Activated CD8-positive, alpha-beta memory T cell treated with anti-CD3 and anti-CD28 coated beads, Interleukin-2, amount 50 U/mL, for 1 hour (primary cell): ENCODE measurements around the gene TMEM245.
A peak's percentile ranks its signal among the peaks of the same experiment; 100 is the strongest.

ENCODE experiments used
- DNase-seq: peaks from one replicate; pipeline ENCODE4 v3.0.0-alpha.2; 2020; ENCODE audit errors: extremely low read depth

The TMEM245 gene

DNA sequence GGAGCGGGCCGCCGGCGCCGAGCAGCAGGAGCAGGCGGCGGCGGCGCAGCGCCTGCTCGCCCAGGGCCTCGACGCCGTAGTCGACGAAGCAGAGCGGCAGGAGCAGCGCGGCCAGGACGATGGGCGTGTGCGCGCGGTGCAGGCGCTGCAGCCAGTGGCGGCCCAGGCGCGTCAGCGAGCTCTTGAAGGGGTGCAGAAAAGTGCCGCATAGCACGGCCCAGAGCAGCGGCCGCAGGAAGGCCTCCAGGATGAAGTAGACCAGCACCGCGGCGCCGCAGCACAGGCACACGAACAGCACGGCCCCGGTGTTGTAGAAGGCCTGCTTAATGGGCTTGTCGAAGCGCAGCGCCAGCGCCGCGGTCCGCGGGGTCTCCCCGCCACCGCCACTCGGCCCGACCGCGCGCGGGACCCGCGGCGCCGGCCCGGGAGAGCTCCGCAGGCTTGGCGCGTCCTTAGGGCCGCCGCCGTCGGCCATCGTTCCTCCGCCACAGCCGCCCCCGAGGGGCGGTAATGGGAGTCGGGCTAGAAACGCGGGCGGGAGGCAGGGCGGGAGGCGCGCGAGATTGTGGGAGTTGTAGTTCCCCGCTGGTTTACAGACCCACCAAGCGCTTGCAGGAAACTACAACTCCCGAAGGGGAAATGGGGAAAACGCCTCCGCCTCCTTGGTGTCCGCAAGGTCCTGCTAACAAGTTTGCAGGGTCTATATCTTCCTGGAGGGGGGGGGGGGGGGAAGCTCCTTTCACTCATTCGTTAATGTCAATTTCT is at the start of gene TMEM245:
TSS of gene TMEM245 (minus strand) at position 509 of the 765 bp plus-strand sequence. CDS start at position 475, 34 bp downstream.
- peak; percentile 88 for DNase-seq

DNA sequence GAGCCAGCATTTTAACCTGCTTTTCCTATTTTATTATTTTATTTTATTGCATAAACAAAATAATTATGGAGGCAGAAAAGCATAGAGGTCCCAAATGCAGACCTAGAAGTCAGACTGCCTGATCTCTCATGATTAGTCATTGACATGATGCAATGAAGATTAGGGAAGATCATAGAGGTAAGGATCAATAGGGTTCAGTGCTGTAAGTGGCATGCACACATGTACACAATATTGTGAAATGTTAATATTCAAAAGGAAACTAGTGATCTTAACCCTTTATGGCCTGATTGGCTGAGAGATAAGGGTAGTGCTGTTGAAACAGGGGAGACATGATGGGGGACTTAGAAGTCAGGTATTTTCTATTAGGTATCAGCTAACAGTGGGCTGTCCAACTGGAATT is 48.4 kb upstream of the TMEM245 start:
- no peak for DNase-seq

DNA sequence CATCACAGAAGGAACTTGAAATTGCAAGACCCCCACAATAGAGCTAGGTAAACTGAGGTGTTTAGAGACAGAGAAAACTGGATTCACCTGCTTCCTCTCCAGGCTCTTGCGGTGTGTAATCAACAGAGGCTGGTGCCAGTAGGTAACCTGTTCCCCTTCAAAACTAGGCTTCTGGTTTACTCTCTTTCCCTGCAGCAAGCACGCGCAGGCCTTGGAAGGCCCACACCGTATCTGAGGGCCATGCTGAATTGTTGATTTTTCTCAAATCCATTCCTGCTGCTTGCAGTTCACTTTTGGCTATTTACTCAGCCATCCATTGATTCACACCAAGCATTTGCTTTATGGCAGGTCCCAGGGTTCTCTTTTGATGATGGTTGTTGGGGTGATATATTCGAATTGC is 48.0 kb upstream of the TMEM245 start:
- DNase-seq, result no peak

DNA sequence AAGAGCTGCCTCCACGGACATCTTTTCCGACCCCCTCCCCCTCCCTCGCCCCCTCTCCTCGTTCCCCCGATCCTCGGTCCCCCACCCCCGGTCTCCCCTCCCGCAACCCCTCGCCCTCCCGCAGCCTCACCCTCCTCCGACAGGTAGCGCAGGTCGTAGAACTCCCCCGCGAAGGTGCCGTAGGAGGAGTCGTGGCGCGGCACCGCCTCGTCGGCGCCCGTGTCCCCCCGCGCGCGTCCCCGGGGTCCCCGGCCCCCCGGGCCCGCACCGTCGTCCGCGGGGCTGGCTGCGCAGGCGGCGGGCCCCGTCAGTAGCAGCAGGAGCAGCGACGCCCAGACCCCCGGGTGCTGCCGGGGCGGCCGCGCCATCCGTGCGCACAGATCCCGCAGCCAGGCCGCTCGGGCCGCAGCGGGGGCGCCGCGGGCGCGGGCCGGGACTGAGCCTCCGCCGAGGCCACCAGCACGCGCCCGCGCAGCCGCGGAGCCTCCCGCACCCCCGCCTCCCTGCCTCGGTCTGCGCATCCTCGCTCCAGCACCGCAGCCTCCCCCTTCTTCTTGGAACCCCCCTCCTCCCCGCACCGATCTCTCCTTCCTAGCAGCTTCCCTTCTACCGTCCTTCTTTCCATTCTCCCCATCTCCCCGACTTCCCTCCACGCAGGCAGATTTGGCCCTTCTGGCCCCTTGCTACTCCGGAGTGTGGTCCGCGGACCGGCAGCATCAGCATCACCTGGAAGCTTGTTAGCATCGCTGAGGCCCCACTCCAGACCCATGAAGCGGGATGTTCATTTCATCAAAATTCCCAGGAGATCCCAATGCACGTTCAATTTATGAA is 47.2 kb upstream of the TMEM245 start, which contains the start of gene FRRS1L:
TSS of gene FRRS1L (minus strand) at position 479 of the 831 bp plus-strand sequence. CDS start at position 368, 111 bp downstream.
- no peak for DNase-seq

DNA sequence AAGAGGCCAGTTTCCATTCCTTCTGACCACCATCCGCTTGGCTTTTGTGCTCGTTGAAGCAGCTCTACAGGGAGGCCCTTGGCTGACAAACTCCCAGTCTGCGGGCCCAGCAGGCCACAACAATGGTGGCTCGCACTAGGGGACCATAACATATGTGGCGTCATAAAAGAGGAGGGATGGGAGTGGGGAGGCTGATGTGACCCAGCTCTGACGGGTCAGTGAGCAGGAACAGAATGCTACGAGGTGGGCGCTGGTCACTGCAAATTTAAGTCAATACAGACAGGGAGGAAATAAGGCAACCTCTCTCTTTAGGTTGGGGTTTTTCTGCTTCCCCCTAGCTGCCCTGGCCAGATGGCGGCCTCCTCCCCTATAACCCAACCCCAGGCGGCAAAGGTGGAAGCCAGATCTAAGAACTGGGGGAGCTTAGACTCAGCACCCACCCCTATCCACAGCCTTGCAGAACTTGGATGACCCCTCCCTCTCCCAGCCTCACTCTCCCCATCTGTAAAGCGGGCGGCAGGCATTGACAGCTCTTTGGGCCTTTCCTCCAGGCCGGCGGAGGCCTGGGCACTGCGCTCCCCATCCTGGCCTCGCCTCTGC is 46.5 kb upstream of the TMEM245 start:
- DNase-seq, result no peak

DNA sequence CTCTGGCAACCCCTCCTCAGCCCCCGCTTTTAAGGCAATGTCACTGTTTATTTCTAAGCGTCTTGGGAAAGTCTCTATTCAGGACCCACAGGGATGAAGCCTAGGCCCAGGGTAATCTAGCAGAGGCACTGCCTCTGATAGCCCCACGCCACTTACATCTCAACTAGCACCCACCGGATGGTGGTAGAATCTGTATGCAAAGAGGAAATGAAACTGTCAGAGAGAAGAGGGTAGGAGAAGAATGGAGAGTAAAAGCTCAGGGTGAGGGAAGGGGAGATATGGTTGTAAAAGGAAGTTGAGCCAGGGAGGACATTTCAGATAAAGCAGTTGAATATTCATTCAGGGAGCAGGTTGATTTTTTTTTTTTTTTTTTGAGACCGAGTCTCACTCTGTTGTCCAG is 44.3 kb upstream of the TMEM245 start:
- no peak for DNase-seq

DNA sequence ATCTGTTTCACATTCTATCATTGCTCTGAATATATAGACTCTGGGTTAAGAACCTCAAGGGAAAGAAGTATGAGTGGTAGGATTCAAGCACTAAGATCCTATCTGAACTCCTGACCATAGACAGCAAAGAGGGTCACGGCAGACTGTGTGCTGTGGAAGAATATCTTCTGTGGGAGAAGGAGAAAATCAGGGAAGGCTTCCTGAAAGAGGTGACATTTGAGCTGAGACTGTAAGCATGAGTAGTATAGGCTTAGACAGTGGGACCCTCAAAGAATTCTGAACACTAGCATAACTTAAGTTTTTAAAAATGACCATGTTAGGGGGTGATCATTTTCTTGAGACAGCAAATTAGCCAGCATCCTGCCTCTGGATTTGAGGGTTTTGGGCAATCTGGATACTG is 43.4 kb upstream of the TMEM245 start:
- DNase-seq, result no peak

DNA sequence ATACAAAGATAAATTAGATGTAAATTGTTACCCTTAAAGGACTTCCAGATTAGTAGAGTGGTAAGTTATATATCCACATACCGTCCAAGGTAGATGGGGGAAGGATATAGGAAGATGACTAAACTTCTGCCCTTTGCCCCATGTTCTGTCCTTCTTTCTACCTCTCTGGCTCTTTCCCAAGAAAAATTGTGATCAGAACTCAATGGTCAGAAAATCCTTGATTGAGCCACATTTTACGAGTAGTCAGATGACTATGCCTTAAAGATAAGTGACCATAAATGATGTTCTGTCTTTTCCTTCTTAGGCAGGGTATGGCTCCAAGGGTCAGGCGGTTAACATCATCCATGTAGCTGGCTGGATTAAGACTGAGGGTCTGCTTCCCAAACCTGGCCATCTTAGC is 42.9 kb upstream of the TMEM245 start:
- no peak for DNase-seq

DNA sequence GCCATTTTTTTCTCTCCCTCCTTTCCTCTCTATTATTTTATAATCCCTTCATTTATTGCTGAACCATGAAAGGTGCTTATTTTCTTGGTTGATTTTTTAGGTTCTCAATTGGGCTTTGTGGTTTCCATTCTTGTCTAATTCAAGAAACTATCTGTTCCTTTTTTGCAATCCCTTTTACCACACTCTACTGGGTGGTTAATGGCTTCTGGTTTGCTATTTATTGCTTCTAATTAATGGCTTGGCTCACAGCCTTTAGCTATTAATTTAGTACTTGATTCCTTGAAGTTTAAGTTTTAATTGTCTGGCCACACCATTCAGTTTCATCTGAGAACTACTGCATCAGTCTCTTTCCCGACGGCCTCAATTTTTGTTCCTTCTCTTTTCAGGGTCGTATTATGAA is 41.7 kb upstream of the TMEM245 start:
- DNase-seq, result no peak

DNA sequence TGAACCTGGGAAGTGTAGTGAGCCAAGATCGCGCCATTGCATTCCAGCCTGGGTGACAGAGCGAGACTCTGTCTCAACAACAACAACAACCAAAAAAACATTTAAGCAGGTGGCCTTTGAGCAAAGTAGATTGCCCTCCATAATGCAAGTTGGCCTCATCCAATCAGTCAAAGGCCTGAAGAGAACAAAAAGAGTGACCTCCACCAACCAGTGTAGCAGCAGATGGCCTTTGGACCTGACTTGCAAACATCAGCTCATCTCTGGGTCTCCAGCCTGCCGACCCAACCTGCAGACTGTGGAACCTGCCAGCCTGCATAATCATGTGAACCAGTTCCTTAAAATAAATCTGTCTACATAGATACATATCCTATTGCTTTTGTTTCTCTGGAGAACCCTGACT is 39.8 kb upstream of the TMEM245 start:
- no peak for DNase-seq

DNA sequence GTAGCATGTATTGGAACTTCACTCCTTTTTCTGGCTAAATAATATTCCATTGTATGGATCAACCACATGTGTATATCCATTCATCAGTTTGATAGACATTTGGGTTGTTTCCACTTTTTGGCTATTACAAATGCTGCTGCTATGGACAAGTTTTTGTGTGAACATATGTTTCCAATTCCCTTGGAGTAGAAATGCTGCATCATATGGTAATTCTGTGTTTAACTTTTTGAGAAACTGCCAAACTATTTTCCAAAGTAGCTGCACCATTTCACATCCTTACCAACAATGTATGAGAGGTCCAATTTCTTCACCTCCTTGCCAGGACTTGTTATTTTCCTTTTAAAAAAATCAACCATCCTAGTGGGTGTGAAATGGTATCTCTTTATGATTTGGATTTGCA is 38.9 kb upstream of the TMEM245 start:
- DNase-seq, result no peak

DNA sequence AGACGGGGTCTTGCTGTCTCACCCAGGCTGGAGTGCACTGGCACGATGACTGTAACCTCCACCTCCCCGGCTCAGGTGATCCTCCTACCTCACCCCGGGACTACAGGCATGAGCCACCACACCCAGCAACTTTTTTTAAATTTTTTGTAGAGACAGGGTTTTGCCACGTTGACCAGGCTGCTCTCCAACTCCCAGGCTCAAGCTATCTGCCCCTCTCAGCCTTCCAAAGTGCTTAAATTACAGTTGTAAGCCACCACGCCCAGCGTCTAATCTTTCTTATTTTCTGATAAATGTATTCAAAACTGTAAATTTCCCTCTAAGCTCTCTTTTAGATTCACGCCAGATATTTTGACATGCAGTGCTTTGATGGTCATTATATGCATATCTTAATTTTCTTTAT is 37.0 kb upstream of the TMEM245 start:
- DNase-seq, result no peak

DNA sequence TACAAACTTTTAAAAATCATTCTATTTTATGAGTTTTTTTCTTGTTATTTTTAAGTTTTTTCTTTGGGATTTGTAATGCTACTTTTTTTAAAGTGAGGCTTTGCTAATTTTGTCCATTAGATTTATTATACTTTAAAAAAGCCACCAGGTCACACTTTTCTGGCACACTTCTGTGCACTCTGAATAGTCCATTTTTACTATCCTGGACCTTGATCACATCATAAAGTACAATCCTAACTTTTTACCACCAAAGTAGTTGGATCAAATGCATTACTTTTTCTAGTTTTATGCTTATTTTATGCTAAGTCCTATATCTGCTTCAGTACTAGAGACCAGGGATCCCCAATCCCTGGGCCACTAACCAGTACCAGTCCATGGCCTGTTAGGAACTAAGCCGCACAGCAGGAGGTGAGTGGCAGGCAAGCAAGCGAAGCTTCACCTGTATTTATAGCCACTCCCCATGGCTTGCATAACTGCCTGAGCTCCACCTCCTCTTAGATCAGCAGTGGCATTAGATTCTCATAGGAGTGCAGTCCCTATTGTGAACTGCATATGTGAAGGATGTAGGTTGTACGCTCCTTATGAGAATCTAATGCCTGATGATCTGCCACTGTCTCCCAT is 31.3 kb upstream of the TMEM245 start:
- no peak for DNase-seq

DNA sequence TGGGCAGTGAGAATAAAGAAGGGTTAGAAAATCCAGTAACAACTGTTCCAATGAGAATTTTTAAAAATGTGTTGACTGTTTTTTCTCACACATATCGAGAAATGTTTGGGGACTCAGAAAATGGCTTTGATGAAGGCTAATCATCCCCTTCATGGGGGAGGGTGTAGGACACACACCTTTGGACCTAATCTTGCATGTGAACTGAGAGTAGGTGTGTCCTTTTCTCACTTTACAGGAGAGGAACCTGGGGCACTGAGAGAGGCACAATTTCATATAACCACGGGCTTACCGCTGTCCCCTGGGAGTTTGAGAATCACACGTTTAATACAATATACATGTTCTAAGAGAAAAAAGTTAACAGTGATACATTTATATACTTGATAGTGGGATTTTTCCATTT is 30.0 kb upstream of the TMEM245 start:
- DNase-seq, result no peak

DNA sequence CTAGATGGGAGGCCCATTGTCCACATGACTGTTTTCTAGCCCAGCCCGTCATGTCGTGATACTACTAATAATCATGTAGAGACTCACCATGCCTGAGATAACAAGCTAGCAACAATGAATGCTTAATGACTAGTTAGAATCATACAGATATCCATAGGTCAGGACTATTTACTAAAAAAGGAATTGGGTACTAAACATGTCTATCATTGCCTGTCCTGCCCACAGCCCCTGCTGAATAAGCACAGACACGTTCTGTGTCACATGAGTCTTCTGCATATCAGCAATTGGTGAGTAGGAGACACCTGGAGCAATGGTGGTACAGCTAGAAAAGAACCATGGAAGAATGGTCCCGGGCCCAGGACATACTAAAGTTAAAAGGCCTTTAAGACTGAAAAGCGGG is 29.3 kb upstream of the TMEM245 start:
- no peak for DNase-seq

DNA sequence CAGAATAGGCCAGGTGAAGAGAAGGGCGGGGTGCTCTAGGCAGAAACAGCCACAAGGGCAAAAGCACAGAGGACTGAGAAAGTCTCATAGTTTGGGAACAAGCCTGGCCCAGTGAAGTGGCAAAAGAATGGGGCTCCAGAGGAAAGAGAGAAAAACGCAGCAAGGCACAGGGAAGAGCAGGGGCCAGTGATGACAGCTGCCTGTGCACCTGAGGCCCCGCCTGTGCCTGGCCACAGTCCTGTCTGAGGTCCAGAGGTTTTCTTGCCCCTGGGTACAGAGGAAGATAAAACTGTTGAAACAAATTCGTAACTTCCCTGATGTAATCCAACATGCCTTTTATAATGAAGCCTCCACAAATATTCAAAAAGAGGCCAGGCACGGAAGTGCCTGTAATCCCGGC is 25.3 kb upstream of the TMEM245 start:
- DNase-seq, result no peak

DNA sequence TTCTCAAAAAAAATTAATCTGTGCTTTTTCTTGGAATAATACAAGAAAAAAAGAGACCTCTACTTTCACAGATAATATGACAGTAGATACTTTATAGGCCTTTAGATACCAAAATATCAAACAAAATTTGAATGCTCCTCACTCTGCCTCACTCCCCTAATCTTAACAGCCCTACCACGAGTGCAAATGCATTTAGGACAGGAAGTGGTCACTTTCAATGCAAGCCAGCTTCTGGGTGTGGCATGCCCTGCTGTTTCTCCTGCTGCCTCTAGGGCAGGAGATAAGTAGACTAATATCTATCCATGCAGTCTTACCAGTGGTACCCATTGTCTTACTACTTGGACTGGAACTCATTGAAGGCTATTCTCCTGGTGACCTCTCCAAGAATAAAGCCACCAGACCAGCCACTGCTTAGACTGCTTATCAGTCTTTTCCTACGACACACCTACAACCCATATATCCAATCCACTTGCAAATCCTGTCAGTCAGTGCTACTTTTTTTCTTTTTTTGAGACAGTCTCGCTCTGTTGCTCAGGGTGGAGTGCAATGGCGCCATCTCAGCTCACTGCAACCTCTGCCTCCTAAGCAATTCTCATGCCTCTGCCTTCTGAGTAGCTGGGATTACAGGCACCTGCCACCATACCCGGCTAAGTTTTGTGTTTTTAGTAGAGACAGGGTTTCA is 24.3 kb upstream of the TMEM245 start:
- DNase-seq, result no peak

DNA sequence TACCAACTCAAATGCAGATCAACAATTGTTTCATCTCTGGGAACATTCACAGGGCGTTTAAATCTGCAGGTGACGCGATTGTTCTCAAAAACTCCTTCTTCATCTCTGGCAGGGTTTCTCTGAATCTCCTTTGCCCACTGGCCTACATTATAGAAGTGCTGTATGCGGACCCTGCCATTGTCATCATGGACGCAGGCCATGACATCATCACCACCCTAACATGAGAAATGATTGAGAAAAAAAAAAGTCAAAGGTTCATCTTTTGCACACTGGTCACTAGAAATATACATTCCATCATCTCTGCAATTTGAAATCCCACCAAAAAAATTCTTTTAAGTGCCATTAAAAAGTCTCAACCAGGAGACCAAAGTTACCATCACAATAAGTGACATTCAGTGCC is 21.6 kb upstream of the TMEM245 start:
- DNase-seq, result no peak

DNA sequence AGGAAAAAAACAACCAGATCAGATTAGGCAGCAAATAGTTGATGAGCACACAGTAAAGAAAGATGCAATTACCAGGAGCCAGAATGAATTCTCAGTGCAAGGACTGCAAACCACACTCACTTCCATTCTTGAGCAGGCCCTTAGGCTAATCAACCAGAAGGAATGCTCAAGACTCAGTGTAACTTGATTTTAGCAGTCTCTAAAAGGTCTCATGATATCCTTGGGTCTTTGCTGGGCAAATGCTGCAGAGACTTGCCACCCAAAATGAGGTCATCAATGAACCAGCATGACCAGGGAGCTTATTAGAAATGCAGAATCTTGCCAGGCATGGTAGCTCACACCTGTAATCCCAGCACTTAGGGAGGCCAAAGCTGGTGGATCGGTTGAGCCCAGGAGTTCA is 20.1 kb upstream of the TMEM245 start:
- DNase-seq, result no peak

DNA sequence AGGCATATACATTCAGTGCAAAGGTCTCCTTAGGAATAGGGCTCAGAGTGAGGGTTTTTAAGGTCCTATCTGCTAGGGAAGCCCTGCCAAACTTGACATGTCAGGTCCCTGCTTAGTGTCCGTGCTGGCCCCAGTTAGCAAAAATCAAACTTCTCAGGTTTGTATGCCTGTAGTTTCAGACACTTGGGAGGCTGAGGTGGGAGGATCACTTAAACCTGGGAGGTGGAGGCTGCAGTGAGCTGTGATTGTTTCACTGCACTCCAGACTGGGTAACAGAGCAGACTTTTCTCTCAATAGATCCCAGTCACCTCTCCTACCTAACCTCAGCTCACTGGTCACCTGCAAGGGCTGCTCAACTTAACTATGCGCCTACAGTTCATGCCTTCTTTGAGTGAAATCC is 18.7 kb upstream of the TMEM245 start:
- no peak for DNase-seq

DNA sequence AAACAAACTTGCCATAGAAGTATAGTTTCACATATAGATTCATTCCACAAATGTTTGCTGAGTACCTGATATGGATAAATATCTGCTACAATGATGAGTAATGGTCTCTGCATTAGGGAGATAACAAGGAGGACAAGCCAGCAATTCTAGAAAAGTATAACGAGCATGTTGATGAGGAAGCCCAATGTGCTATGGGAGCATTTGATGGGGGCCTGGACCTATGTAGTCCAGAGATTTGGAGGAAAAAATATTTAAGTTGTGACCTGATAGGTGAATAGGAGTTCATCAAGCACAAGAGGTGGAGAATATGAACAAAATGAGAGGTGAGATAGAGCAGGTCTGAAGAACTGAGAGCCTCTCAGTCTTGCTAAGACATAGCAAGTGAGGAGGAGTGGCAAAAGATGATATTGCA is 14.4 kb upstream of the TMEM245 start:
- DNase-seq, result no peak

DNA sequence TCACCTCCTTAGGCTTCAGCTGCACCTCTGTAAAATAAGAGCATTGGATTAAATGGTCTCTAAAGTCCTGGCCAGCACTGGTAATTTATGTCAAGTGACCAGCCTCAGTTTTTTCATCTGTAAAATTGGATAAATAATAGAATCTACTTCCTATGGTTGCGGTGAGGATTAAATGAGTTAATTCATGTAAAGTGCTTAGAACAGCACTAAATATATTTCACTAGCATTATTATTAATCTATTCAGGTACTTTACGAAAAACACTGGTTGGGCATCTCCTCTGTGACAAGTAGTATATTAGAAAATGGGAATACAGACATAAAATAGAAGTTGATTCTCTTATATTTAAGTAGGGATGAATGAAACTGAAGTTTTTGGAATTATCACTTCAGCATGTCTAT is 13.8 kb upstream of the TMEM245 start:
- DNase-seq, result no peak
